ENCODE measurements around the gene SLC12A3. TPM values are rescaled to one million over a fixed set of nuclear protein-coding genes. Genes with fewer than 3 reads are reported as not detected.

The SLC12A3 gene
- total RNA-seq, 3 donors from 2014 or later (not counting 1 experiment from before 2014, with no cell fraction given) = not detected

- 96% methylated on average over 10 of the region's 12 CpGs for WGBS (ENCODE audit: insufficient coverage)
- intact Hi-C loops (cut with micrococcal nuclease) = no loop called here
- peak overlapping the region in 1 of 2 donors; percentile 31 for H3K27ac Mint-ChIP-seq
- DNase-seq (no peak), ATAC-seq (no peak)
- no peak overlapping the region for H3K4me3 Mint-ChIP-seq
- Histone ChIP-seq H3K4me1 (ENCODE audit: control insufficient read depth, insufficient read depth, low read length) (peaks cover 9% of the 10 kb centered on the region), H3K9me3 (ENCODE audit: control insufficient read depth, insufficient read depth, low read length) (no peaks in the 10 kb centered on the region), H3K27ac (ENCODE audit: low read length) (no peak overlapping the region), H3K4me3 (ENCODE audit: low read length) (no peak overlapping the region), H3K36me3 (ENCODE audit: control insufficient read depth, insufficient read depth, low read length) (peaks cover 61% of the 10 kb centered on the region), H3K27me3 (ENCODE audit: control insufficient read depth, insufficient read depth, low read length) (no peaks in the 10 kb centered on the region)
- no peaks in the 10 kb centered on the region for H3K9me3 Mint-ChIP-seq
- no peaks in the 10 kb centered on the region for H3K36me3 Mint-ChIP-seq
- H3K27me3 Mint-ChIP-seq (ENCODE audit: low read depth in 2 of 2) = no peaks in the 10 kb centered on the region
- TF ChIP-seq, protein P1, sequence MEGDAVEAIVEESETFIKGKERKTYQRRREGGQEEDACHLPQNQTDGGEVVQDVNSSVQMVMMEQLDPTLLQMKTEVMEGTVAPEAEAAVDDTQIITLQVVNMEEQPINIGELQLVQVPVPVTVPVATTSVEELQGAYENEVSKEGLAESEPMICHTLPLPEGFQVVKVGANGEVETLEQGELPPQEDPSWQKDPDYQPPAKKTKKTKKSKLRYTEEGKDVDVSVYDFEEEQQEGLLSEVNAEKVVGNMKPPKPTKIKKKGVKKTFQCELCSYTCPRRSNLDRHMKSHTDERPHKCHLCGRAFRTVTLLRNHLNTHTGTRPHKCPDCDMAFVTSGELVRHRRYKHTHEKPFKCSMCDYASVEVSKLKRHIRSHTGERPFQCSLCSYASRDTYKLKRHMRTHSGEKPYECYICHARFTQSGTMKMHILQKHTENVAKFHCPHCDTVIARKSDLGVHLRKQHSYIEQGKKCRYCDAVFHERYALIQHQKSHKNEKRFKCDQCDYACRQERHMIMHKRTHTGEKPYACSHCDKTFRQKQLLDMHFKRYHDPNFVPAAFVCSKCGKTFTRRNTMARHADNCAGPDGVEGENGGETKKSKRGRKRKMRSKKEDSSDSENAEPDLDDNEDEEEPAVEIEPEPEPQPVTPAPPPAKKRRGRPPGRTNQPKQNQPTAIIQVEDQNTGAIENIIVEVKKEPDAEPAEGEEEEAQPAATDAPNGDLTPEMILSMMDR (IDR thresholded peaks at IDR 0.05) = no peak
- peaks cover 6 to 17% of the 10 kb centered on the region in 2 donors for H3K4me1 Mint-ChIP-seq
Measured at GRCh38 chr16:56945847-56946527, 81.0 kb downstream of the SLC12A3 start.

DNA sequence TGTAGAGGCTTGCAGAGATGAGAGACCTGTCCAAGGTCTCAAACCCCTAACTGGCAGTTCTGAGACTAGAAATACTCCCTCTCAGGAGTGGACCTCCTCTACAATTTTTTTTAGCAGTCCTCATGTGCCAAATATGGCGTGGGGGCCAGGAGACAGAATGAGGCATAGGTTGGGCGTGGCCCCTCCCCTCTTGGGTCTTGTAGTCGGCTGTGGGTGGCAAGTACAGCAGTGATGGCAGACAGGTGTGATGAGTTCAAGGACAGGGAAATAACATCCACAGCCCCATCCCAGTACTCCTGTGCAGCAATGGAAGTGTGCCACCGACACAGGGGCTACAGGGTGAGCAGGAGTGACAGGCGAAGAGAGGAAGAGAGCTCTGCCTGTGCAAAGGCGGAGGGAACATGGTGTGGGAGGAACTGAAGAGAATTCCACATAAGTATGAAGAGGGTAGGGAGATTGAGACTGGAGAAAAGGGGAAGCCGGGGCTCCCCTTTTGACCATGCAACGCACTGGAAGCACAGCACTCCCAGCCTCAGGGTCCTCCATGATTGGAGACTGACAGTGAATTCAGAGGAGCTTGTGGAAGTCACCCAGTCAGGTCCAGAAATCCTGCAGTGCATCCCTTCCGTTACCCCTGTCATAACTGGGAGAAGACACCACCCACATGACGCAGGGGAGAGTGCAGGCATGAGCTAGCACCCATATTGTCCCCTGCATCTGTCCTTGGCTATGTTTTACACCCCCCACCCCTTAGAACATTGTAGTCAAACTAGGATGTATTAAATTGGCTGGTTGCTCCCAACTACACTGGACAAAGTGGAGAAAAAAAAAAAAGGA, 82.0 kb downstream of the SLC12A3 start:
- Mint-ChIP-seq H3K4me3 (no peak overlapping the region), H3K36me3 (no peaks in the 10 kb centered on the region), H3K27me3 (ENCODE audit: low read depth in 2 of 2) (no peaks in the 10 kb centered on the region), H3K4me1 (peaks cover 10 to 24% of the 10 kb centered on the region in 2 donors), H3K27ac (peak overlapping the region; percentile 16 to 70), H3K9me3 (no peaks in the 10 kb centered on the region)
- no peak overlapping the region for H3K4me3 ChIP-seq (ENCODE audit: low read length)
- peaks cover 51% of the 10 kb centered on the region for H3K36me3 ChIP-seq (ENCODE audit: control insufficient read depth, insufficient read depth, low read length)
- TF ChIP-seq, protein P1 (IDR thresholded peaks at IDR 0.05) = no peak
- WGBS (ENCODE audit: insufficient coverage) = 85% methylated on average over 10 of the region's 10 CpGs
- ATAC-seq = peak in 1 of 3 donors; percentile 11
- no peaks in the 10 kb centered on the region for H3K27me3 ChIP-seq (ENCODE audit: control insufficient read depth, insufficient read depth, low read length)
- H3K4me1 ChIP-seq (ENCODE audit: control insufficient read depth, insufficient read depth, low read length) = peaks cover 15% of the 10 kb centered on the region
- DNase-seq = no peak
- H3K9me3 ChIP-seq (ENCODE audit: control insufficient read depth, insufficient read depth, low read length) = no peaks in the 10 kb centered on the region
- intact Hi-C loops (cut with micrococcal nuclease) = no loop called here
- no peak overlapping the region for H3K27ac ChIP-seq (ENCODE audit: low read length)

DNA sequence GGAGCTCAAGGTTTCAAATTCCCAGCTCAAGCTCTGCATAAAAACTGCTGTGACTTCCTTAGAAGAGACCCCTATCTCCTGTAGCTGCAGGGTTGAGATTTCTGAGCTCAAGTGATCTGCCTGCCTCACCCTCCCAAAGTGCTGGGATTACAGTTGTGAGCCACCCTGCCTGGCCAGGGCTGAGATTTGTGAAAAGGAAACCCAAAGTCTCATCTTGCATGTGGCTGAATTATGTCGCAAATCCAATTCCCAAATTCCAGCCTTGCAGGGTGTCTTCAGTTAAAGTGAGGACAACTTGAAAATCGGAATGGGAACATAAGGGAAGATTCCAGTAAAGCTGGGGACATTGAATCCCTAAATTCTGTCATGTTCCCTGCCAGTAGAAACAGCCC, 82.6 kb downstream of the SLC12A3 start:
- peaks cover 15% of the 10 kb centered on the region for H3K4me1 ChIP-seq (ENCODE audit: control insufficient read depth, insufficient read depth, low read length)
- WGBS (ENCODE audit: insufficient coverage) = 94% methylated on average over 2 of the region's 2 CpGs
- Mint-ChIP-seq H3K27me3 (ENCODE audit: low read depth in 2 of 2) (no peaks in the 10 kb centered on the region), H3K4me1 (peaks cover 10 to 24% of the 10 kb centered on the region in 2 donors), H3K4me3 (no peak overlapping the region), H3K9me3 (no peaks in the 10 kb centered on the region), H3K27ac (no peak overlapping the region), H3K36me3 (no peaks in the 10 kb centered on the region)
- no peak for DNase-seq
- TF ChIP-seq, protein P1 (IDR thresholded peaks at IDR 0.05) = no peak
- no peak overlapping the region for H3K4me3 ChIP-seq (ENCODE audit: low read length)
- ATAC-seq = no peak
- H3K27me3 ChIP-seq (ENCODE audit: control insufficient read depth, insufficient read depth, low read length) = no peaks in the 10 kb centered on the region
- peaks cover 46% of the 10 kb centered on the region for H3K36me3 ChIP-seq (ENCODE audit: control insufficient read depth, insufficient read depth, low read length)
- intact Hi-C loops (cut with micrococcal nuclease) = no loop called here
- no peak overlapping the region for H3K27ac ChIP-seq (ENCODE audit: low read length)
- no peaks in the 10 kb centered on the region for H3K9me3 ChIP-seq (ENCODE audit: control insufficient read depth, insufficient read depth, low read length)

All from natural killer cell (primary cell).